K562 (cell line): ENCODE data around the gene ASZ1. TPM values are rescaled to one million over a fixed set of nuclear protein-coding genes. Genes with fewer than 3 reads are reported as not detected.

Source experiments
- ATAC-seq: fragments of 200-7000 bp; cut with Tn5 transposase; 3 replicates; pipeline ENCODE4 v1.9.1; 2020; ENCODE audit warnings: moderate library complexity
- BruUV-seq: library from RNA; stranded (reverse); fragments of 400-500 nt; replicated peaks from 2 replicates; lab custom pipeline; 2021; lab: Mats Ljungman, UMichigan
- CTCF ChIA-PET: fragments of 300-600 bp; formaldehyde crosslinking; extraction: SDS; loops from one replicate; lab custom pipeline; 2021; ENCODE audit warnings: low intra/inter-chr PET ratio; lab: Yijun Ruan, JAX
- POLR2A ChIA-PET: fragments of 300-600, 350-650 bp; sonication (Branson Sonifier 250); formaldehyde crosslinking; extraction: SDS; loops from one replicate; lab custom pipeline; 2021; ENCODE audit warnings: antibody characterized with exemption, inconsistent platforms; lab: Yijun Ruan, JAX
- DNase-seq, 4 experiments: peaks; one replicate each; pipeline versions ENCODE4 v3.0.0 to v3.0.0-alpha.2; 2011 to 2018; ENCODE audit warnings: low spot score in 3 of 4, mixed read lengths in 3 of 4; ENCODE audit errors: extremely low read depth in 1 of 4
- FAIRE-seq: peaks from 2 replicates; lab custom pipeline; 2011; peaks lifted over from hg19 to GRCh38; lab: Jason Lieb, UNC
- H2AFZ ChIP-seq: 2 replicates; pipeline ENCODE4 v1.6.0; 2011; ENCODE audit warnings: low read depth, low read length, control low read depth, inconsistent platforms
- H3K27ac ChIP-seq: fragments of 200-600 bp; 3 replicates; pipeline ENCODE4 v1.8.0; 2011; ENCODE audit warnings: low read depth, mild to moderate bottlenecking, control low read depth, inconsistent platforms, low read length, moderate library complexity, mixed read lengths; ENCODE audit errors: extremely low read depth
- H3K27me3 ChIP-seq, 2 experiments: fragments of 300-600 bp in 1 of 2; 2 replicates in 1 of 2; 3 replicates in 1 of 2; pipeline versions ENCODE4 v1.6.0 to v1.8.0; 2011; ENCODE audit warnings: inconsistent platforms in 2 of 2, low read length in 2 of 2, mild to moderate bottlenecking in 1 of 2, mixed read lengths in 1 of 2, moderate library complexity in 1 of 2; ENCODE audit not compliant: control insufficient read depth in 2 of 2, insufficient read depth in 2 of 2
- H3K36me3 ChIP-seq: fragments of 300-600 bp; 3 replicates; pipeline ENCODE4 v1.8.0; 2011; ENCODE audit warnings: mild to moderate bottlenecking, low read length, inconsistent platforms; ENCODE audit not compliant: control insufficient read depth, insufficient read depth
- H3K4me1 ChIP-seq, 2 experiments: fragments of 200-600 bp in 1 of 2; replicated peaks in 1 of 2; 2 replicates in 1 of 2; 3 replicates in 1 of 2; pipeline versions ENCODE4 v1.5.1 to v1.8.0; 2011; ENCODE audit warnings: inconsistent platforms in 2 of 2, low read length in 2 of 2, mild to moderate bottlenecking in 1 of 2, mixed read lengths in 1 of 2, moderate library complexity in 1 of 2; ENCODE audit not compliant: control insufficient read depth in 2 of 2, insufficient read depth in 2 of 2
- H3K4me2 ChIP-seq: 2 replicates; pipeline ENCODE4 v1.6.1; 2011; ENCODE audit warnings: low read length, control low read depth, inconsistent platforms, mixed read lengths; ENCODE audit not compliant: insufficient read depth
- H3K4me3 ChIP-seq: fragments of 200-600 bp; sonication (generic), shearing (Covaris generic); 2 replicates; pipeline ENCODE4 v1.5.1; 2016; ENCODE audit warnings: control low read depth, inconsistent platforms
- H3K79me2 ChIP-seq: fragments of 200-600 bp; 3 replicates; pipeline ENCODE4 v1.8.0; 2011; ENCODE audit warnings: low read length, inconsistent platforms; ENCODE audit not compliant: control insufficient read depth, insufficient read depth
- H3K9ac ChIP-seq, 2 experiments: 2 replicates each; pipeline versions ENCODE4 v1.6.0 to v1.6.1; 2011; ENCODE audit warnings: low read depth in 2 of 2, low read length in 2 of 2, control low read depth in 1 of 2, inconsistent platforms in 1 of 2, mild to moderate bottlenecking in 1 of 2, mixed read lengths in 1 of 2; ENCODE audit not compliant: insufficient read depth in 1 of 2
- H3K9me1 ChIP-seq: one replicate; pipeline ENCODE4 v1.6.0; 2011; ENCODE audit warnings: inconsistent platforms, mild to moderate bottlenecking, low read length, moderate library complexity; ENCODE audit not compliant: control insufficient read depth, insufficient read depth
- H3K9me3 ChIP-seq: replicated peaks from 2 replicates; pipeline ENCODE4 v1.5.1; 2011; ENCODE audit warnings: low read depth, low read length, inconsistent platforms; ENCODE audit not compliant: control insufficient read depth, insufficient read depth
- H4K20me1 ChIP-seq: replicated peaks from 2 replicates; pipeline ENCODE4 v1.6.1; 2011; ENCODE audit warnings: low read length, inconsistent platforms, mixed read lengths; ENCODE audit not compliant: control insufficient read depth, insufficient read depth
- CTCF ChIP-seq, 3 experiments: IDR thresholded peaks in 2 of 3; conservative IDR thresholded peaks in 1 of 3; 2 replicates each; pipeline ENCODE4 v1.5.1; 2011 to 2012; ENCODE audit warnings: low read length in 3 of 3, mild to moderate bottlenecking in 3 of 3, control low read depth in 2 of 3, improper control_type of control experiment in 1 of 3, inconsistent platforms in 1 of 3, low read depth in 1 of 3, mixed read lengths in 1 of 3, moderate library complexity in 1 of 3; ENCODE audit not compliant: insufficient read depth in 2 of 3
- ELK3 ChIP-seq: fragments of 450-650 bp; formaldehyde crosslinking; IDR thresholded peaks from 2 replicates; pipeline ENCODE4 v1.4.0; 2020; ENCODE audit warnings: mild to moderate bottlenecking
- ETS1 ChIP-seq: conservative IDR thresholded peaks from 2 replicates; pipeline ENCODE4 v1.6.1; 2011; ENCODE audit warnings: low read depth, mild to moderate bottlenecking, low read length; ENCODE audit not compliant: control insufficient read depth
- ETV6 ChIP-seq, 3 experiments: fragments of 150-350 bp in 1 of 3; sonication (generic) in 1 of 3; formaldehyde crosslinking in 1 of 3; IDR thresholded peaks; 2 replicates each; pipeline versions ENCODE4 v1.6.1 to v1.8.0; 2014 to 2022; ENCODE audit warnings: borderline replicate concordance in 2 of 3, low read depth in 2 of 3, antibody characterized with exemption in 1 of 3, low read length in 1 of 3, mild to moderate bottlenecking in 1 of 3, missing genetic modification reagents in 1 of 3
- HDAC1 ChIP-seq, 2 experiments: fragments of 450-650 bp; IDR thresholded peaks; 2 replicates each; pipeline ENCODE4 v1.6.1; 2016 to 2017; ENCODE audit warnings: inconsistent platforms in 1 of 2, mild to moderate bottlenecking in 1 of 2, moderate library complexity in 1 of 2
- KAT2B ChIP-seq: IDR thresholded peaks from one replicate; pipeline ENCODE4 v1.6.1; 2012; ENCODE audit warnings: low read depth, mild to moderate bottlenecking, control low read depth, inconsistent platforms, low read length, moderate library complexity
- KDM2B ChIP-seq: fragments of 250-450 bp; sonication (Bioruptor Pico); IDR thresholded peaks from 2 replicates; pipeline ENCODE4 v1.8.0; 2021; ENCODE audit warnings: mild to moderate bottlenecking, moderate library complexity
- KLF1 ChIP-seq: fragments of 450-650 bp; IDR thresholded peaks from 2 replicates; pipeline ENCODE4 v1.6.1; 2016; ENCODE audit warnings: missing genetic modification characterization, missing compliant biosample characterization
- MTA3 ChIP-seq: fragments of 450-650 bp; formaldehyde crosslinking; IDR thresholded peaks from 2 replicates; pipeline ENCODE4 v1.6.1; 2017; ENCODE audit warnings: mild to moderate bottlenecking, borderline replicate concordance
- PYGO2 ChIP-seq: fragments of 450-650 bp; IDR thresholded peaks from 2 replicates; pipeline ENCODE4 v1.6.1; 2016; ENCODE audit warnings: mild to moderate bottlenecking, missing genetic modification characterization, moderate library complexity, missing compliant biosample characterization
- RBM17 ChIP-seq: fragments of 200-400 bp; formaldehyde crosslinking; IDR thresholded peaks from 2 replicates; pipeline ENCODE4 v1.6.1; 2017; ENCODE audit warnings: low read depth, mild to moderate bottlenecking, low read length, borderline replicate concordance
- RFX5 ChIP-seq: IDR thresholded peaks from 2 replicates; pipeline ENCODE4 v1.6.1; 2011; ENCODE audit warnings: low read depth, mild to moderate bottlenecking, improper control_type of control experiment, low read length
- TAF15 ChIP-seq: fragments of 200-400 bp; formaldehyde crosslinking; IDR thresholded peaks from 2 replicates; pipeline ENCODE4 v1.6.1; 2017; ENCODE audit warnings: mild to moderate bottlenecking, low read depth, low read length, moderate library complexity
- YBX1 ChIP-seq: fragments of 450-650 bp; IDR thresholded peaks from 2 replicates; pipeline ENCODE4 v1.7.1; 2016; ENCODE audit warnings: mild to moderate bottlenecking
- ZBTB8A ChIP-seq: fragments of 450-650 bp; IDR thresholded peaks from 2 replicates; pipeline ENCODE4 v1.6.1; 2018; ENCODE audit warnings: mild to moderate bottlenecking, moderate library complexity; ENCODE audit not compliant: partially characterized antibody
- in situ Hi-C: fragments of 300-500 bp; cut with MboI; formaldehyde crosslinking; loops from 4 replicates; pipeline ENCODE4 v1.15.0; 2018; ENCODE audit warnings: inconsistent platforms, mixed read lengths
- intact Hi-C: fragments of 100-400 bp; cut with micrococcal nuclease; formaldehyde crosslinking; loops from 2 replicates; pipeline ENCODE4 v1.14.2; 2022
- polyA plus RNA-seq, 8 experiments: library from polyadenylated mRNA; depleted of rRNA in 4 of 8; stranded (reverse) in 5 of 8; unstranded in 3 of 8; fragments of >200 nt; fragmentation: Nextera tagmentation in 2 of 8; fragmentation: Illumina TruSeq in 1 of 8; extraction: Ambion mirVana in 2 of 8; extraction: Trizol in 1 of 8; gene quantifications; 2 replicates each; pipeline versions ENCODE4 v1.2.1 to v1.2.3, GENCODE V29; 2011 to 2014; ENCODE audit warnings: inconsistent platforms in 1 of 8, missing spikeins in 1 of 8
- total RNA-seq, 7 experiments: library from RNA; depleted of rRNA in 6 of 7; stranded (reverse); fragments of >200 nt in 6 of 7; fragmentation: Illumina TruSeq in 2 of 7; extraction: Trizol in 2 of 7; gene quantifications; 2 replicates each; pipeline versions ENCODE4 v1.2.1 to v1.2.3, GENCODE V29; 2011 to 2021; ENCODE audit warnings: low replicate concordance in 1 of 7
- TF ChIP-seq, protein P1 (sequence below): fragments of 450-650 bp; IDR thresholded peaks from 2 replicates; pipeline ENCODE4 v1.6.1; 2017; ENCODE audit warnings: mild to moderate bottlenecking, moderate library complexity

Gene ASZ1
- total and polyA plus RNA-seq, 9 of the 15 experiments (the other 6 are each of a cell fraction or from before 2014, with no cell fraction given), result not detected

GRCh38 chr7:117459735-117460134 lies 32.4 kb upstream of the ASZ1 start:
- BruUV-seq, result no TSS peak
- no peak for FAIRE-seq
- Histone ChIP-seq H3K4me2 (no peak overlapping the region), H3K27me3 (no peaks in the 10 kb centered on the region), H3K4me3 (no peak overlapping the region), H3K9me1 (no peaks in the 10 kb centered on the region), H4K20me1 (no peaks in the 10 kb centered on the region)
- no peak for TF ChIP-seq MTA3
- TF ChIP-seq, protein P1, sequence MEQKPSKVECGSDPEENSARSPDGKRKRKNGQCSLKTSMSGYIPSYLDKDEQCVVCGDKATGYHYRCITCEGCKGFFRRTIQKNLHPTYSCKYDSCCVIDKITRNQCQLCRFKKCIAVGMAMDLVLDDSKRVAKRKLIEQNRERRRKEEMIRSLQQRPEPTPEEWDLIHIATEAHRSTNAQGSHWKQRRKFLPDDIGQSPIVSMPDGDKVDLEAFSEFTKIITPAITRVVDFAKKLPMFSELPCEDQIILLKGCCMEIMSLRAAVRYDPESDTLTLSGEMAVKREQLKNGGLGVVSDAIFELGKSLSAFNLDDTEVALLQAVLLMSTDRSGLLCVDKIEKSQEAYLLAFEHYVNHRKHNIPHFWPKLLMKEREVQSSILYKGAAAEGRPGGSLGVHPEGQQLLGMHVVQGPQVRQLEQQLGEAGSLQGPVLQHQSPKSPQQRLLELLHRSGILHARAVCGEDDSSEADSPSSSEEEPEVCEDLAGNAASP, result no peak
- no peak for TF ChIP-seq CTCF (IDR thresholded peaks at IDR 0.05 in 2 of 3, conservative IDR thresholded peaks at IDR 0.05 in 1 of 3; ENCODE audit: insufficient read depth in 2 of 3, low read depth in 1 of 3, low read length in 3 of 3)
- TF ChIP-seq ELK3 (CRISPR knock-in tag), result no peak
- TF ChIP-seq ZBTB8A, result no peak
- no peak for TF ChIP-seq KAT2B
- no peak for TF ChIP-seq KLF1
- TF ChIP-seq YBX1, result no peak
- TF ChIP-seq KDM2B (CRISPR knock-in tag), result no peak
- TF ChIP-seq HDAC1 (IDR thresholded peaks at IDR 0.05), result no peak
- no peak for TF ChIP-seq RBM17
- no peak for TF ChIP-seq PYGO2
- TF ChIP-seq RFX5, result no peak
- no peak for TF ChIP-seq ETV6 (IDR thresholded peaks at IDR 0.05; ENCODE audit: borderline replicate concordance in 1 of 2, low read depth in 2 of 2, low read length in 1 of 2)
- no peak for TF ChIP-seq ETV6 (CRISPR knock-in tag; IDR thresholded peaks at IDR 0.05; ENCODE audit: borderline replicate concordance)
- TF ChIP-seq TAF15, result no peak
- TF ChIP-seq ETS1, result no peak
- TF ChIP-seq, all 486 proteins: peak for 0
- CTCF ChIA-PET, result interaction anchor here (1.6 to 1.8 kb wide), 2 partner anchors 694 to 737 kb away, joined by 8 to 15 read pairs; no protein-coding TSS in a partner anchor
- no peaks in the 10 kb centered on the region for H3K4me1 ChIP-seq
- no peaks in the 10 kb centered on the region for H3K36me3 ChIP-seq
- ATAC-seq (no peak), DNase-seq (no peak)
- no peaks in the 10 kb centered on the region for H3K79me2 ChIP-seq
- no peak overlapping the region for H2AFZ ChIP-seq
- H3K9ac ChIP-seq, result no peak overlapping the region
- intact Hi-C loops, result loop anchor here (1.0 to 5.0 kb wide), 5 partner anchors 258 to 737 kb away; no protein-coding TSS in a partner anchor
- in situ Hi-C loops, result no loop called here
- no peak overlapping the region for H3K27ac ChIP-seq
- POLR2A ChIA-PET, result no interaction called here
- no peaks in the 10 kb centered on the region for H3K9me3 ChIP-seq
